ENCODE data around the gene KIRREL3.

KIRREL3 gene

DNA sequence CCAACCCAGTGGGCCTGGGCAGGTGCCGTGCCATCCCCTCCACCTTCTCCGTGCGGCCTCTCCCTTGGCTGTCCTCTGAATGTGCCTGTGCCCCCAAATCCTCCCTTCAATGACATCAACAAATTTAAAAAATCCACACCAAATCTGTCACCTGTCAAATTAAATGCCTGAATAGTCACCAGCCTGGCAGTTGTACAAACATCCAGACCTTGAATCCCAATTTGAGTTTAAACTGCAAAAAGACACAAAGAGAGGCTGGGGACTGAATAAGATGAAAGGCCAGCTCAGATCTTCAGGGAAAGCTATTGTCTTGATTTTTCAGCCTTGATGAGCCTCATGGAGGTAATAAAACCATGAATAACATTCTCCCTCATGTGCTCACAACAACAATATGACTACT is 194.7 kb downstream of the KIRREL3 start:
- TF ChIP-seq, protein P1, sequence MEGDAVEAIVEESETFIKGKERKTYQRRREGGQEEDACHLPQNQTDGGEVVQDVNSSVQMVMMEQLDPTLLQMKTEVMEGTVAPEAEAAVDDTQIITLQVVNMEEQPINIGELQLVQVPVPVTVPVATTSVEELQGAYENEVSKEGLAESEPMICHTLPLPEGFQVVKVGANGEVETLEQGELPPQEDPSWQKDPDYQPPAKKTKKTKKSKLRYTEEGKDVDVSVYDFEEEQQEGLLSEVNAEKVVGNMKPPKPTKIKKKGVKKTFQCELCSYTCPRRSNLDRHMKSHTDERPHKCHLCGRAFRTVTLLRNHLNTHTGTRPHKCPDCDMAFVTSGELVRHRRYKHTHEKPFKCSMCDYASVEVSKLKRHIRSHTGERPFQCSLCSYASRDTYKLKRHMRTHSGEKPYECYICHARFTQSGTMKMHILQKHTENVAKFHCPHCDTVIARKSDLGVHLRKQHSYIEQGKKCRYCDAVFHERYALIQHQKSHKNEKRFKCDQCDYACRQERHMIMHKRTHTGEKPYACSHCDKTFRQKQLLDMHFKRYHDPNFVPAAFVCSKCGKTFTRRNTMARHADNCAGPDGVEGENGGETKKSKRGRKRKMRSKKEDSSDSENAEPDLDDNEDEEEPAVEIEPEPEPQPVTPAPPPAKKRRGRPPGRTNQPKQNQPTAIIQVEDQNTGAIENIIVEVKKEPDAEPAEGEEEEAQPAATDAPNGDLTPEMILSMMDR (conservative IDR thresholded peaks at IDR 0.05; ENCODE audit: low read depth, low read length): no peak
- no peaks in the 10 kb centered on the region for H3K79me2 ChIP-seq (ENCODE audit: insufficient read depth, low read depth)

DNA sequence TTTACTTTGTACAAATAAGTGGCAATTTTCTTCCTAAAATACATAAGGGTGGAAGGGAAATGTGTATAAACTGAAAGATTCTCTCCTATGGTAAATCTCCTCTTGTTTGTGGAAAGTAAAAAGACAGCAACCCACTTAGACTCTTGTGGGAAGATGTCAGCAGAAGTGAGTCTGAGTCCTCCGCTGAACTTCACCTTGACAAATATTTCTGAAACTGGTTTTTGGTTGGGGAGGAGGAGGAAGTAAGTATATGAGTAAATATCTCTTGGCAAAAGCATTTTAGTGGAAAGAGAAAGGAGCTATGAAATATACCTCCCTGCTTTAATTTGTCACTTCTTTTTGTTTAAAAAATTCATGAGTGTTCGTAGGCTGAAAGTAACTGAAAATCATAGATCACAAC is 196.2 kb downstream of the KIRREL3 start:
- H3K27me3 ChIP-seq (ENCODE audit: insufficient read depth, low read depth): no peaks in the 10 kb centered on the region
- H3K9ac ChIP-seq: no peak overlapping the region
- no peaks in the 10 kb centered on the region for H3K36me3 ChIP-seq (ENCODE audit: insufficient read depth)
- H3K27ac ChIP-seq: no peak overlapping the region
- H3K4me3 ChIP-seq (IDR thresholded peaks at IDR 0.05; ENCODE audit: insufficient read depth, low read depth, low read length): no peak overlapping the region
- no peaks in the 10 kb centered on the region for H3K79me2 ChIP-seq (ENCODE audit: insufficient read depth, low read depth)
- no peak overlapping the region for H3K4me2 ChIP-seq
- H4K20me1 ChIP-seq (ENCODE audit: insufficient read depth): no peaks in the 10 kb centered on the region
- no peak overlapping the region for H2AFZ ChIP-seq (ENCODE audit: low read depth)
- TF ChIP-seq, protein P1 (conservative IDR thresholded peaks at IDR 0.05; ENCODE audit: low read depth, low read length): no peak
- no peaks in the 10 kb centered on the region for H3K4me1 ChIP-seq (ENCODE audit: low read depth, poor library complexity, severe bottlenecking)

More for the DNA sequence above, 194.7 kb downstream of the KIRREL3 start:
- no peaks in the 10 kb centered on the region for H3K36me3 ChIP-seq (ENCODE audit: insufficient read depth)
- no peaks in the 10 kb centered on the region for H3K4me1 ChIP-seq (ENCODE audit: low read depth, poor library complexity, severe bottlenecking)
- H3K9ac ChIP-seq: no peak overlapping the region
- H3K27ac ChIP-seq: no peak overlapping the region
- H3K4me3 ChIP-seq (IDR thresholded peaks at IDR 0.05; ENCODE audit: insufficient read depth, low read depth, low read length): no peak overlapping the region
- H4K20me1 ChIP-seq (ENCODE audit: insufficient read depth): no peaks in the 10 kb centered on the region
- H2AFZ ChIP-seq (ENCODE audit: low read depth): no peak overlapping the region
- H3K4me2 ChIP-seq: no peak overlapping the region
- no peaks in the 10 kb centered on the region for H3K27me3 ChIP-seq (ENCODE audit: insufficient read depth, low read depth)

DNA sequence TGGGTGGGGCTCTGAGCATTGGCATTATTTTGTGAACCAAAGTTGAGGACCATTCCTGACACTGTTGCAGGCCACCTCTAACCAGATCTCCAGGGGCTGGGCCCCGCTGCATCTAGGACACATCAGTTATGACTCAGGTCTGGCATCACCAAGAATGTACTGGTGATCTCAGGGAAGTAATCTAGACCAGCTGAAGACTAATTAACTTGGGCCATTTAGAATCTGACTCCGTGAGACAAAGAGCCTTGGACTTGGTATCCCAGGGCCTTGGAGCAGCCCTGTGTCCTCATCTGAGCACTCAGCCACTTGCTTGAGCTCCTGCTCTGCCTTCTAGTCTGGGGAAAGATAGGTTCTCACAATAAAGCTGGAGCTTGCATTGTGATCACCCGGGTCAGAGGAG is 200.6 kb downstream of the KIRREL3 start:
- no peak overlapping the region for H3K4me2 ChIP-seq
- no peak overlapping the region for H3K4me3 ChIP-seq (IDR thresholded peaks at IDR 0.05; ENCODE audit: insufficient read depth, low read depth, low read length)
- no peaks in the 10 kb centered on the region for H3K79me2 ChIP-seq (ENCODE audit: insufficient read depth, low read depth)
- no peaks in the 10 kb centered on the region for H3K36me3 ChIP-seq (ENCODE audit: insufficient read depth)
- H4K20me1 ChIP-seq (ENCODE audit: insufficient read depth): no peaks in the 10 kb centered on the region
- H3K27me3 ChIP-seq (ENCODE audit: insufficient read depth, low read depth): no peaks in the 10 kb centered on the region
- no peak overlapping the region for H3K9ac ChIP-seq
- no peaks in the 10 kb centered on the region for H3K4me1 ChIP-seq (ENCODE audit: low read depth, poor library complexity, severe bottlenecking)
- H3K27ac ChIP-seq: no peak overlapping the region
- TF ChIP-seq, protein P1 (conservative IDR thresholded peaks at IDR 0.05; ENCODE audit: low read depth, low read length): no peak
- no peak overlapping the region for H2AFZ ChIP-seq (ENCODE audit: low read depth)

DNA sequence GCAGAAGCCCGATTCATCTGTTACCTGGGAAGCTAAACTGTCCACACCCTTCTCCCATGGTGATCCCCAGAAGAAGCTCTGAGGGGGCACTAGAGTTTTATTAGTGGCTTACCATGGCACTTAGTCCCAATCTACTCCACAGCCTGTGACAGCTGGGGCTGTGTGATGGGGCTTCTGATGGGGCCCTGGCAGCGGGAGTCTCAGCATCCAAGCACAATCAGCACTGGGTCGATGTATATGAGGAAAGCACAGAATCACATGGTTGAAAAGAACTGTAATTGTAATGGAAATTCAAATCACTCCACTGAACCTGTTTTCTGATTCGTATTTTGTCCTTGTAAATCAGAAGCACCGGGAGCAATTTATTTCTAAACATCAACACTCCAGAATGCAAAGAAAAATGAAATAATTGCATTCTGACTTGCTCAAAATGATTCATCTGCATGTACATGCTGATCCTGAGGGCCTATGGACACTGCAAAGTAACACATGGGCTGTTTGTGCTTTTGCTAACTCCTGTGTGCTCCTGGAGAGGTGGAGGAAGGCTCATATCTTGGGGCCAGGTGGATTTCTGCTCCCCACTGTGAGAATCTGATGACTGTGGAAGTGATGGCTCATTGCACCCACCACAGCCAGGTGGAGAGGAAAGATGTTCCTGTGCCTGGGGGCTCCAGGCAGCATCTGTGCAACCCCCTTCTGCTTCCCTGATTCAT is 203.0 kb downstream of the KIRREL3 start:
- no peaks in the 10 kb centered on the region for H3K4me1 ChIP-seq (ENCODE audit: low read depth, poor library complexity, severe bottlenecking)
- H3K36me3 ChIP-seq (ENCODE audit: insufficient read depth): no peaks in the 10 kb centered on the region
- no peak overlapping the region for H2AFZ ChIP-seq (ENCODE audit: low read depth)
- H4K20me1 ChIP-seq (ENCODE audit: insufficient read depth): no peaks in the 10 kb centered on the region
- no peaks in the 10 kb centered on the region for H3K27me3 ChIP-seq (ENCODE audit: insufficient read depth, low read depth)
- no peak overlapping the region for H3K4me2 ChIP-seq
- no peak overlapping the region for H3K4me3 ChIP-seq (IDR thresholded peaks at IDR 0.05; ENCODE audit: insufficient read depth, low read depth, low read length)
- H3K27ac ChIP-seq: no peak overlapping the region
- H3K9ac ChIP-seq: no peak overlapping the region
- H3K79me2 ChIP-seq (ENCODE audit: insufficient read depth, low read depth): no peaks in the 10 kb centered on the region
- TF ChIP-seq, protein P1 (conservative IDR thresholded peaks at IDR 0.05; ENCODE audit: low read depth, low read length): no peak
